GM12872 (cell line): ENCODE data around the gene MB21D2.

Source experiments
- TF ChIP-seq, protein P1 (sequence below): IDR thresholded peaks from 3 replicates; pipeline ENCODE4 v1.5.1; 2011; ENCODE audit warnings: low read depth, mild to moderate bottlenecking, low read length, moderate library complexity; ENCODE audit not compliant: insufficient read depth

MB21D2 gene, protein sequence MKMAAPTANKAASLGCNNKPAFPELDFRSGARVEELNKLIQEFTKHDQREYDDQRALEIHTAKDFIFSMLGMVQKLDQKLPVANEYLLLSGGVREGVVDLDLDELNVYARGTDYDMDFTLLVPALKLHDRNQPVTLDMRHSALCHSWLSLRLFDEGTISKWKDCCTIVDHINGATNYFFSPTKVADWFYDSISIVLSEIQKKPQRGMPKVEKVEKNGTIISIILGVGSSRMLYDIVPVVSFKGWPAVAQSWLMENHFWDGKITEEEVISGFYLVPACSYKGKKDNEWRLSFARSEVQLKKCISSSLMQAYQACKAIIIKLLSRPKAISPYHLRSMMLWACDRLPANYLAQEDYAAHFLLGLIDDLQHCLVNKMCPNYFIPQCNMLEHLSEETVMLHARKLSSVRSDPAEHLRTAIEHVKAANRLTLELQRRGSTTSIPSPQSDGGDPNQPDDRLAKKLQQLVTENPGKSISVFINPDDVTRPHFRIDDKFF

DNA sequence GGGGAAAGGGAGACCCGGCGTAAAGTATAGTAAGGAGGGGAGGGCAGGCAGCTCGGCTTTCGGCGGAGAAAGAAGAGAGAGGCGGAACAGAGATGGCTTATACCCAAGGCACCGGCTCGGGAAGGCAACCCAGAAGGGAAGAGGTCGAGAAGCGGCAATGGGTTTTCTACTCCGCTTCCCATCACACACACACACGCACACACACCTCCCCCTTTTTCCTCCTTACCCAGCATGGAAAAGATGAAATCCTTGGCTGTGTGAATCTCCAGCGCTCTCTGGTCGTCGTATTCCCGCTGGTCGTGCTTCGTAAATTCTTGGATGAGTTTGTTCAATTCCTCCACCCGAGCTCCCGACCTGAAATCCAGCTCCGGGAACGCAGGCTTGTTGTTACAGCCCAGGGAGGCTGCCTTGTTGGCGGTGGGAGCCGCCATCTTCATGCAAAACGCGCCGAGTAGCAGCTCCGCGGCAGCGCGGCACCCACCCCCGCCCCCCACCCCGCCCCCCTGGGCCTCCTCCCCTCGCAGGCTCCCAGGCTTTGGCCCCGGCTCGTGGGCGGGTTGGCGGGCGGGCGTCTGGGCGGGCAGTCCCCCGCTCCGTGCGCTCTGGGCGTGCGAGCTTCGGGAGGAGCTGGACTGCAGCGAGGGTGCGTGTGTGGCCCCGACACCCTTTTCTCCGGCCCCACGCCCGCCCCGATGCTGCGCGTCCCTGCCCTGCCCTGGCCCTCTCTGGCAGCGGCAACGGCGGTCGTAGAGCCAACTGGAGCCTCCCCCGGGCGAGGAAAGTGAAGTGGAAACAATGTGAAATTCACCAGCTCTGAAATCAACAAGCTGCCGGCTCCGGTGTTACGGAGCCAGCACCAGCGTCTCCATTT, at the start of gene MB21D2:
MB21D2 (minus strand) TSS at position 453 of the 871 bp plus-strand sequence; CDS start at position 437, 16 bp downstream.
- TF ChIP-seq, protein P1, sequence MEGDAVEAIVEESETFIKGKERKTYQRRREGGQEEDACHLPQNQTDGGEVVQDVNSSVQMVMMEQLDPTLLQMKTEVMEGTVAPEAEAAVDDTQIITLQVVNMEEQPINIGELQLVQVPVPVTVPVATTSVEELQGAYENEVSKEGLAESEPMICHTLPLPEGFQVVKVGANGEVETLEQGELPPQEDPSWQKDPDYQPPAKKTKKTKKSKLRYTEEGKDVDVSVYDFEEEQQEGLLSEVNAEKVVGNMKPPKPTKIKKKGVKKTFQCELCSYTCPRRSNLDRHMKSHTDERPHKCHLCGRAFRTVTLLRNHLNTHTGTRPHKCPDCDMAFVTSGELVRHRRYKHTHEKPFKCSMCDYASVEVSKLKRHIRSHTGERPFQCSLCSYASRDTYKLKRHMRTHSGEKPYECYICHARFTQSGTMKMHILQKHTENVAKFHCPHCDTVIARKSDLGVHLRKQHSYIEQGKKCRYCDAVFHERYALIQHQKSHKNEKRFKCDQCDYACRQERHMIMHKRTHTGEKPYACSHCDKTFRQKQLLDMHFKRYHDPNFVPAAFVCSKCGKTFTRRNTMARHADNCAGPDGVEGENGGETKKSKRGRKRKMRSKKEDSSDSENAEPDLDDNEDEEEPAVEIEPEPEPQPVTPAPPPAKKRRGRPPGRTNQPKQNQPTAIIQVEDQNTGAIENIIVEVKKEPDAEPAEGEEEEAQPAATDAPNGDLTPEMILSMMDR = no peak

DNA sequence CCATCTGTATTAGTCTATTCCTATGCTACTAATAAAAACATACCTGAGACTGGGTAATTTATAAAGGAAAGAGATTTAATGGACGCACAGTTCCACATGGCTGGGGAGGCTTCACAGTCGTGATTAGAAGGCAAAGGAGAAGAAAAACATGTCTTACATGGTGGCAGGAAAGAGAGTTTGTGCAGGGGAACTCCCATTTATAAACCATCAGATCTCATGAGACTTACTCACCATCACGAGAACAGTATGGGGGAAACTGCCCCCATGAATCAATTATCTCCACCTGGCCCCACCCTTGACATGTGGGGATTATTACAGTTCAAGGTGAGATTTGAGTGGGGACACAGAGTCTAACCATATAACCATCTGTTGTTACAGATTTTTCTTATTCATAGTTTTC, 42.1 kb upstream of the MB21D2 start:
- TF ChIP-seq, protein P1 = no peak

DNA sequence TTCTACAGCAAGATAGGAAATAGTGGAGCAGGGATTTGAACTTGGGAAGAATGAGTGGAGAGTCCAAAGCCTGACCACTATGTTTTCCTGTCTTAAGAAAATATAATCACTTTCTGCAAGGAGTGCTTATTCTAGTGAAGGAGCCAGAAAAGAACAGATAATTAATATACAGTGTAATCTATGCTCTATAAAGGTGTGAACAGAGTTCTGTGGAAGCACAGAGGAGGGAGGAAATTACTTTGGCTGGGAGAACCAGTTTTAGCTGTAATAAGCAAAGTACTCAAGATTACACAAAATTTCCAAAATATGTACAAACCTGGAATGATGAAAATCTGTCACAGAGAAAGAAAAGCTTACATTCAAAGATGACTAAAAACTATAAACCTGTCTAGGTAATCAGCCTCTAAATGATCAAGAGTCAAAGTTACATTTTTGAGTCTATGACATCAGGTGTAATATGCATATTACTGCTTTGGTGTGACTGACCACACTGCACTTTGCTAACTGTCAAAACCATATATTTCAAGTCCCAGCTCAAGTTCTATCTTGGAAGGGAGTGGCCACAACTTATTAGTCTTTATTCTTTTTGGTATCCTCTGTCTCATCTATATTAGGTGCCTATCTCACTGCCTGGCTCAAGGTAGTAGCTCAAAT, 40.7 kb upstream of the MB21D2 start:
- TF ChIP-seq, protein P1 = no peak

DNA sequence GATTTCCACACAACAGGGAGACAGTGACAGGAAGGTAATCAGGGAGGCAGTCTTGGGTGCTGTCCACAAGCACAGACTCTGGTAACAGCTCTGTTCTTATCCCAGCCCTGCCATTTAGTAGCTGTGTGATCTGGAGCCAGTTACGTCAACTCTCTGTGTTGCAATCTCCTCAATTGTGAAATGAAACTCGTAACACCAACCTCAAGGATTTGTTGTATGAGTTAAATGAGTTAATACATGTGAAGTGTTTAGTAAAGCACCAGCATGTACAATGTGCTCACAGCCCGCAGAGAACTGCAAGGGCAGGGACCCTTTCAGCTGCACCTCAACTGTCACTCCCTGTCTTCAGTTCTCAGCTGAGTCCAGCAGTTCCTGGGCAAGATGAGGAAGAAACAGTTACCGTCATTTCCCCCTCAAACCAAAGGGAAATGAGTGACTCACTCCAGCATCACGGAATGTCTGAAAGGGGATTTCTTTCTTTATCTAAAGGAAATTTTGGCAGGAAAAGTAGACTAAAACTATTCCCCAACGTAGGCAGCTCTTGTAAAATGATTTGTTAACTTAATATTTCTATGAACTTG, 39.9 kb upstream of the MB21D2 start:
- TF ChIP-seq, protein P1 = no peak

DNA sequence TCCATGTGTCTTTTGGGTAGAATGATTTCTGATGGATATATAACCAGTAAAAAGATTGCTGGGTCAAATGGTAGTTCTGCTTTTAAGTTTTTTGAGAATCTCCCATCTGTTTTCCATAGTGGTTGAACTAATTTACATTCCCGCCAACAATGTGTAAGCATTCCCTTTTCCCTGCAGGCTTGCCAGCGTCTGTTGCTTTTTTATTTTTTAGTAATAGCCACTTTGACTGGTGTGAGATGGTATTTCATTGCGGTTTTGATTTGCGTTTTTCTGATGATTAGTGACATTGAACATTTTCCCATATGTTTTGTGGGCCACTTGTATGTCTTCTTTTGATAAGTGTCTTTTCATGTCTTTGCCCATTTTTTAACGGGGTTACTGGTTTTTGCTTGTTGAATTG, 36.3 kb upstream of the MB21D2 start:
- TF ChIP-seq, protein P1 = no peak

DNA sequence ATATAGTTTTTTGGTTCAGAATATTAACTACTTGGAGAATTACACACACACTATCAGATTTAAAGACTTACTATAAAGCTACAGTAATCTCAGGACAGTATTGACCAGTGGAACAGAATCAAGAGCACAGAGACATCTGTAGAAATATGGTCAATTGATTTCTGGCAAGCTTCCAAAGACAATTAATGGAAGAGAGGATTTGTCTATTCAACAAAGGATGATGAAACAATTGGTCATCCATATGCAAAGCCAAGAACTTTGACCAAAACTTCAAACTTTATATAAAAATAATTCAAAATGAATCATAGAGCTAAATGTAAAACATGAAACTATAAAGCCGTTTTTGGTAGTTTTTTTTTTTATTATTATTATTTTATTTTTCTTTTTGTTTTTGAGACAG, 29.8 kb upstream of the MB21D2 start:
- TF ChIP-seq, protein P1 = no peak

DNA sequence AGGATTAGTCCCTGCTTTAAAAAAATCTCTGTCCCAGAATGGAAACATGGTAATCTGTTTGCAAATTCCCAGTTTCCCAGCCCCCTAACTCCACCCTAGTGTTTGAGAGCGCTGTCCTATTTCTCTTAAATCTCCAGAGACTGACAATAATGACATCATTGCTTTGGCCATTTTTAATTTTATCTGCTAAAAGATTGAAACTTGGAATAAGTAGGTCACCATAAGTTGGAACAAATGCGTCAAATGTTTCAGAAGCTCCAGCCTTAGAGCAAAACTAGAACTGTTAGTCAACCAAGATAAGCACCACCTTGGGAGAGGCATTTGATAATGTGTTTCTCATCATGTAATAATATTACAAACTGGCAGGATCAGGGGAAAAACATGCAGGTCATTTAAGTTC, 25.7 kb upstream of the MB21D2 start:
- TF ChIP-seq, protein P1 = no peak
